CD1c-positive myeloid dendritic cell (primary cell): ENCODE results near the gene PXDC1.
"Not testable (repeated sequence)": the region's sequence is repeated elsewhere in the genome, so short reads cannot be mapped to it uniquely, and the experiment has no call there.

ENCODE experiments used
- DNase-seq: peaks from one replicate; pipeline ENCODE4 v3.0.0-alpha.2; 2016; ENCODE audit errors: extremely low spot score

Gene PXDC1

GRCh38 chr6:3710403-3710802 is 41.1 kb downstream of the PXDC1 start:
- DNase-seq = no peak

DNA sequence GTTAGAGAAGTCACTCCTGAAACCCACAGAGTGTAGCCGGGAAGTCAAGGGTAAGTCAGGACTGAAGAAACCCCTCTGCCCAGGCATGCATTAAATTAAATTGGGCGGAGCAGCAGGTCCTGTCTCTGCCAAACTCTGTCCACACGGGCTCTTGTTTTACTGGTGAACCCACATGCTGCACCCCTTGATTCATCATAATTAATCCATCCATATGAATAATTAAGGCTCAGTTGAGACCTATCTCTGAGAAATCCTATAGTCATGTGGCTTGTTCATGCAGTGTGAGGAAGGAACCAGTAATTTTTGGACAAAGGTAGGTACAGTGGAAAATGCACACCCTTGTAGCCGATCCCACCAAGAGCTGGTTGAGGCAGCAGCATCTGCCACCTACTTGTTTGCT is 43.0 kb downstream of the PXDC1 start:
- no peak for DNase-seq

- no peak for DNase-seq
Observed at GRCh38 chr6:3707751-3708412, 43.6 kb downstream of the PXDC1 start.

DNA sequence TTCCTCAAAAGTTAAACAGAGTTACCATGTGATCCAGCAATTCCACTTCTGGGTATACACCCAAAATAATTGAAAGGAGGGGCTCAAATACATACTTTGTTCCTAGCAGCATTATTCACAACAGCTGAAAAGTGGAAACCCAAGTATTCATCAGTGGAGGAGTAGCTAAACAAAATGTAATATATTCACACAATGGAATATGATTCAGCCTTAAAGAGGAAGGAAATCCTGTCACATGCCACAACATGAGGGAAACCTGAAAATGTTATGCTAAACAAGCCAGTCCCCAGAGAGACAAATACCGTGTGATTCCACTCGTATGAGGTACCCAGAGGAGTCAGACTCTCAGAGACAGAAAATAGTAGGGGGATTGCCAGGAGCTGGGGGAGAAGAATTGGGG is 44.5 kb downstream of the PXDC1 start:
- DNase-seq = peak; percentile 33

DNA sequence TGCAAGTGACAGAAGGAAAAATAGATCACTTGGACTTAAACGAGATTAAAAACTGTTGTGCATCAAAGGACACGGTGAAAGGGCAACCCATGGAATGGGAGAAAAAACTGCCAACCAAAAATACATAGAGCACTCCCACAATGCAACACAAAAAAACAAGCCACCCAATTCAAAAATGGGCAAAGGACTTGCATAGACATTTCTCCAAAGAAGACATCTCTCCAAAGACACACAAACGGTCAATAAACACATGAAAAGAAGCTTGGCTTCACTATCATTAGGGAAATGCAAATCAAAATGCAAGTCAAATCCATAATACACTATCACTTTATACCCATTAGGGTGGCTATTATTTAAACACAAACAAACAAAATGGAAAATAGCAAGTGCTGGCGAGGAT is 45.0 kb downstream of the PXDC1 start:
- DNase-seq = no peak

DNA sequence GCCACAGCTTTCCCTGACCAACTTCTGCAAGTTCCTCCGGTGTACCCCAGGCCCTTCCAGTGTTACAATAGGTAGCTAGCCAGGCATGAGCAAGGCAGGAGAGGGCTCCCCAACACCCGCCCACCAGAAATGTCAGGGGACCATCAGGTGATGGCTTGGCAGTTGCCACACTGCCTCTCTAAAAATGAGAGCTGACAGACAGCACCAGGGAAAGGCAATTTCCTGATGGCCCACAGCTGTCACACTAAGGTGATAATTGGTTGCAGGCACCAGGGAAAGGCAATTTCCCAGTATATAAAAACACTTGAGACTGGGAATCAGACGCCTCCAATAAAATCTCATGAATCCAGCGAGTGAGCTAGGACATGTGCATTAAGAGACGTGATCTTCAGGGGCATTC is 49.9 kb downstream of the PXDC1 start:
- no peak for DNase-seq

DNA sequence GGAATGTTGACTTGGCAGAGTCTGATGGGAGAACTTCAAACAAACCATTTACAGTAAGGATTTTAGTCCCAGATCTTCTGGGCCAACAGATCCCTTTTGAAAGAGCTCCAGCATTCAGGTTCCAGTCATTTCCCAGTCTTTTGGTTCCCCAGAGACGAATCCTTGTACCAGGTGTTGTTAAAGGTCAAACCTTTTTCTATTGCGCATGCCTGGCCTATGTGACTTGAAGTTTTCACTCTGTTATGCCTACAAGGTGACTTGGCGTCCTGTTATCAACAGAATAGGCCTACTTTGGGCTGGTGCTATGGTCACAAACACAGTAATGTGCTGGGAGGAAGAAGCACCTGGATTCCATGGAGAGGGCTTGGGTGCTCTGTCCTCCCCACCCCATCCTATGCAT is 52.3 kb downstream of the PXDC1 start:
- DNase-seq = no peak

DNA sequence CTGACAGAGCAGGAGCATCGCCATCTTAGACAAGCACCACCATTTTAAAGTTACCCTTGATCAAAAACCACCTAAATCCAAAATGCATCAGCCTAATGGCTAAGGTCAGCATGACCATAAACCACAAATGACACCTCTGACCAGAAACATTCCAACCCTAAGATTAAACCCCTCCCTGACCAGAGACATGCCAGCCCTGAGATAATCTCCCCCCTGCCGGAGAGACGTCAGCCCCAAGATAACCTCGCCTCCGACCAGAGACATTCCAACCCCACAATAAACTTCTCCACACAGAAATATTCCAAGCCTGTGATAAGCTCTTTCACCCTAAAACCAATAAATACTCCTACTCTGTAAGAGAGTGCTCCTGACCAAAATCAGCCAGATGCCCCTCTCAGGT is 53.5 kb downstream of the PXDC1 start:
- DNase-seq = no peak

- DNase-seq = no peak
Observed at GRCh38 chr6:3697609-3698008, 53.9 kb downstream of the PXDC1 start.

GRCh38 chr6:3696525-3697088 is 54.9 kb downstream of the PXDC1 start:
- no peak for DNase-seq

- no peak for DNase-seq
Observed at GRCh38 chr6:3695065-3695817, 56.3 kb downstream of the PXDC1 start.

GRCh38 chr6:3693831-3694230 is 57.7 kb downstream of the PXDC1 start:
- DNase-seq = no peak

DNA sequence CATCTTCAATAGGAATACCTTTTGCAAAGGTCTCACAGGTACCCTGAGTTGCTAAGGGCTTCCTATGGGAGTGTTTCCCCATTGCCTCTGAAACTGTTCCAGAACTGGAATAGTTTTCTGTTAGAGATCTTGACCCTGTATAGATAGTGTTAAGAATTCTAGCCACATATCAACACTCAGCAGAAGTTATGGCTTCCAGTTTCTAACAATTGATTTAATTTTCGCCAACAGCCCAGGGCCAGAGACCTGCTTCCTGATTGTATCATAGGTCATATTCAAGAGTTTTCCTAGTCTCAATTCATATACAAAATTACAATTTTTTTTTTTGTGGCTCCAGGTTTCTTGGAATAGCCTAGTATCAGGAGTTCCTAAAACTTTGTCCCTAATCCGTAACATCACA is 61.0 kb downstream of the PXDC1 start:
- DNase-seq = no peak

DNA sequence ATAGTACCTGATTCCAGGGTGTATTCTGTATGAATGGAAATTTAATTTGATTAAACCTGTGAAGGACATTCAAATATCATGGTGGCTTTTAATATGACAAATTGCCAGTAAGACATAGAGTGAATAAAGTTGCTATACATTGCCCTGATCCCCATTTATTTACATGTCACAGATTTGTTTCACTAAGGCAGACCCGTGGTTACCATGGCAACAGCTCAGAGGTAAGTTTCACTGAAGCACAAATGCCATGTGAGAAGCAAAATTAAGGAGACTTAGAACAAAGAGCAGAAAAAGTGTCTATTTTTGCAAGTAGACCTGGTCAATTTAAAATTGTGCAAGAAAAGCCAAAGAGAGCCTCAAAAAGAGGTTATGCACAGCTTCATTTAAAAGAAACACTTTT is 63.7 kb downstream of the PXDC1 start:
- no peak for DNase-seq

DNA sequence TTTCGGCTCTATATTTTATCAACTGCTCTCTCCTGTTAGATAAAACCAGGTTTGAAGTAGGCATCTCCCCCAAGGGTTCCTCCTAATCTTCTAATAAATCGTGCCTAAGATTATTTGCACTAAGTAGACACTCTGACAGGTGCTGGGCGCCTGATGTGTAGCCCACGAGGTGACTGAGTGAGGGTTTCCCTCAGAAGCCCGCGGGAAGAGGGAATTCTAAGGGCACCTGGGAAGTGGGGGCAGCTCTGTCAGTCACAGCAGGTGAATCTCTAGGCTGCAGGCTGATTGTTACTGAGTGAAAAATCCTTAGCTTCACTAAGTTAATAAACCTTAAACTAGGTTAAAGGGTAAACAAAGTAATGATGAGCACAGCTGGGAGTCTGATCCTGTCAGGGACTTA is 68.2 kb downstream of the PXDC1 start:
- no peak for DNase-seq

DNA sequence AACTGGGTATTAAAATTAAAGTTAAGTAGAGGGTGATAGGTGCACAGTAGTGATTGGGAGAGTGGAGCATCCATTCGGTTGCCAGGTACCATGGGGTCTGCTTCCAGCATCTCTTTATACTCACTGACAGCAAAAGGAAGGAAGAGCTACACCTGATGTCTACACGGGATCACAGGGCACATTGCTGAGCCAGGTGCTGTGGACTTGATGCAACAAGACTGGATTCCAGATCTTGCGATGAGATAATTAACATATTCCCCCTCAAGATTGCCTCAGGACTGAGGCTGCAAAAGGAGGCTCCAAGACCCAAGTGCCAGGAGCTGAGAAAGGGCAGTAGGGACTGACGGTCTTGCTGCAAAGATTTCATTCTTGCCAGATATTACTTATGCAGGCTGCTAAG is 72.6 kb downstream of the PXDC1 start:
- no peak for DNase-seq

GRCh38 chr6:3677751-3678150 is 73.8 kb downstream of the PXDC1 start:
- not testable (repeated sequence) for DNase-seq

GRCh38 chr6:3677351-3677750 is 74.2 kb downstream of the PXDC1 start:
- DNase-seq = not testable (repeated sequence)
